Hematopoietic multipotent progenitor cell (in vitro differentiated cells): ENCODE measurements around the gene MGA. TPM values are rescaled to one million over a fixed set of nuclear protein-coding genes. Genes with fewer than 3 reads are reported as not detected.

Experiments
- small RNA-seq: library from RNA; depleted of rRNA; stranded (forward); fragments of <200 nt; gene quantifications from one replicate; pipeline ENCODE3, GENCODE V24; 2012
- total RNA-seq: library from RNA; depleted of rRNA; stranded (reverse); fragments of >200 nt; gene quantifications from one replicate; pipeline ENCODE4 v1.2.3, GENCODE V29; 2012

Gene MGA
- total RNA-seq, 1 donor = 23.4 TPM

Small RNA genes lying within 50 kb of the gene (small RNA-seq; reads per million reads assigned to genes)
- gene MIR626 = not detected

Other genes starting within 250 kb of the MGA start
- 15.1 TPM for gene RTF1, start 243.3 kb upstream of the MGA start, total RNA-seq
- gene ITPKA, start 166.5 kb upstream of the MGA start, total RNA-seq = 1.1 TPM
- gene LTK, start 146.6 kb upstream of the MGA start, total RNA-seq = 1.6 TPM
- gene RPAP1, start 116.1 kb upstream of the MGA start, total RNA-seq = 29.4 TPM
- gene TYRO3, start 101.2 kb upstream of the MGA start, total RNA-seq = 3.0 TPM
- 61.9 TPM for gene MAPKBP1, start 114.1 kb downstream of the MGA start, total RNA-seq
- 6.7 TPM for gene JMJD7, start 167.7 kb downstream of the MGA start, total RNA-seq
- gene PLA2G4B, start 178.4 kb downstream of the MGA start, total RNA-seq = 1.6 TPM
- gene SPTBN5, start 233.6 kb downstream of the MGA start, total RNA-seq = under 0.01 TPM